ENCODE results near the gene ACTL10.

ACTL10 gene

GRCh38 chr20:33658510-33658909 lies 8.2 kb upstream of the ACTL10 start:
- TF ChIP-seq REST (IDR thresholded peaks at IDR 0.05; ENCODE audit: insufficient read depth in 1 of 2, low read depth in 2 of 2, low read length in 2 of 2) (no peak), FOXP2 (optimal IDR thresholded peaks at IDR 0.05; ENCODE audit: borderline replicate concordance, extremely low read depth, extremely low read length, insufficient read depth) (no peak), POLR2AphosphoS5 (IDR thresholded peaks at IDR 0.05; ENCODE audit: low read depth, low read length) (no peak)

GRCh38 chr20:33658929-33659328 lies 7.8 kb upstream of the ACTL10 start:
- TF ChIP-seq SIN3A (IDR thresholded peaks at IDR 0.05; ENCODE audit: borderline replicate concordance, insufficient read depth, low read length) = no peak
- TF ChIP-seq TAF1 (IDR thresholded peaks at IDR 0.05; ENCODE audit: borderline replicate concordance, insufficient read depth, low read length) = no peak
- no peak for TF ChIP-seq FOXP2 (optimal IDR thresholded peaks at IDR 0.05; ENCODE audit: borderline replicate concordance, extremely low read depth, extremely low read length, insufficient read depth)
- no peak for TF ChIP-seq POLR2AphosphoS5 (IDR thresholded peaks at IDR 0.05; ENCODE audit: low read depth, low read length)
- no peak for TF ChIP-seq REST (IDR thresholded peaks at IDR 0.05; ENCODE audit: insufficient read depth in 1 of 2, low read depth in 2 of 2, low read length in 2 of 2)

- TF ChIP-seq FOXP2 (optimal IDR thresholded peaks at IDR 0.05; ENCODE audit: borderline replicate concordance, extremely low read depth, extremely low read length, insufficient read depth) (no peak), SIN3A (IDR thresholded peaks at IDR 0.05; ENCODE audit: borderline replicate concordance, insufficient read depth, low read length) (no peak), REST (IDR thresholded peaks at IDR 0.05; ENCODE audit: insufficient read depth in 1 of 2, low read depth in 2 of 2, low read length in 2 of 2) (no peak), TAF1 (IDR thresholded peaks at IDR 0.05; ENCODE audit: borderline replicate concordance, insufficient read depth, low read length) (no peak), POLR2AphosphoS5 (IDR thresholded peaks at IDR 0.05; ENCODE audit: low read depth, low read length) (no peak)
Measured at GRCh38 chr20:33659341-33660034, 7.3 kb upstream of the ACTL10 start.

GRCh38 chr20:33660035-33660684 lies 6.6 kb upstream of the ACTL10 start:
- TF ChIP-seq FOXP2 (optimal IDR thresholded peaks at IDR 0.05; ENCODE audit: borderline replicate concordance, extremely low read depth, extremely low read length, insufficient read depth) (no peak), TAF1 (IDR thresholded peaks at IDR 0.05; ENCODE audit: borderline replicate concordance, insufficient read depth, low read length) (no peak), REST (IDR thresholded peaks at IDR 0.05; ENCODE audit: insufficient read depth in 1 of 2, low read depth in 2 of 2, low read length in 2 of 2) (no peak), SIN3A (IDR thresholded peaks at IDR 0.05; ENCODE audit: borderline replicate concordance, insufficient read depth, low read length) (no peak), POLR2AphosphoS5 (IDR thresholded peaks at IDR 0.05; ENCODE audit: low read depth, low read length) (no peak)
